HCT116 (cell line): ENCODE data around the gene GRHPR. TPM values are rescaled to one million over a fixed set of nuclear protein-coding genes. Genes with fewer than 3 reads are reported as not detected.
"Not testable (repeated sequence)": the region's sequence is repeated elsewhere in the genome, so short reads cannot be mapped to it uniquely, and the experiment has no call there.

Source experiments
- ATAC-seq: fragments of 200-7000 bp; cut with Tn5 transposase; 2 replicates; pipeline ENCODE4 v1.9.1; 2020; ENCODE audit warnings: mild to moderate bottlenecking, moderate library complexity
- BruUV-seq: library from RNA; stranded (reverse); fragments of 400-500 nt; replicated peaks from 2 replicates; lab custom pipeline; 2021; lab: Mats Ljungman, UMichigan
- CTCF ChIA-PET: fragments of 300-600 bp; sonication (Branson Sonifier 250); formaldehyde crosslinking; loops from one replicate; lab custom pipeline; 2021; ENCODE audit warnings: antibody characterized with exemption; lab: Charles Lee
- POLR2A ChIA-PET: fragments of 300-600, 350-600 bp; sonication (Branson Sonifier 250); formaldehyde crosslinking; loops from one replicate; lab custom pipeline; 2021; ENCODE audit warnings: antibody characterized with exemption; lab: Charles Lee
- RAD21 ChIA-PET, 2 experiments: fragments of 300-600 bp; sonication (Branson Sonifier 250); formaldehyde crosslinking; loops; one replicate each; lab custom pipeline; 2023; ENCODE audit warnings: low total read pairs in 2 of 2; ENCODE audit not compliant: uncharacterized antibody in 2 of 2, unreplicated experiment in 2 of 2, low non-redundant PET in 1 of 2; lab: Charles Lee
- DNase-seq: peaks from one replicate; pipeline ENCODE4 v3.0.0-alpha.2; 2010; ENCODE audit warnings: low read depth, low spot score
- H2AFZ ChIP-seq: fragments of 200-600 bp; shearing (Covaris generic), sonication (generic); 2 replicates; pipeline ENCODE4 v1.6.1; 2017; ENCODE audit warnings: low read depth, mixed run types, mixed read lengths, antibody characterized with exemption, low read length; ENCODE audit not compliant: poor library complexity, severe bottlenecking
- H3K27ac ChIP-seq: 2 replicates; pipeline ENCODE4 v1.5.1; 2012; ENCODE audit warnings: low read depth, low read length
- H3K27me3 ChIP-seq: fragments of 200-600 bp; sonication (generic); 2 replicates; pipeline ENCODE4 v1.6.1; 2016; ENCODE audit warnings: mixed run types, low read length, mixed read lengths; ENCODE audit not compliant: insufficient read depth
- H3K36me3 ChIP-seq, 2 experiments: fragments of 200-500 bp in 1 of 2; fragments of 200-600 bp in 1 of 2; sonication (Bioruptor generic) in 1 of 2; sonication (generic) in 1 of 2; 2 replicates each; pipeline versions ENCODE4 v1.5.1 to v1.6.1; 2014 to 2016; ENCODE audit warnings: low read length in 2 of 2, inconsistent platforms in 1 of 2, mixed read lengths in 1 of 2, mixed run types in 1 of 2; ENCODE audit not compliant: insufficient read depth in 2 of 2, control insufficient read depth in 1 of 2
- H3K4me1 ChIP-seq, 2 experiments: fragments of 200-600 bp in 1 of 2; sonication (generic) in 1 of 2; 2 replicates each; pipeline versions ENCODE4 v1.5.1 to v1.6.1; 2012 to 2017; ENCODE audit warnings: low read length in 2 of 2, inconsistent platforms in 1 of 2, mild to moderate bottlenecking in 1 of 2, mixed read lengths in 1 of 2, mixed run types in 1 of 2, moderate library complexity in 1 of 2; ENCODE audit not compliant: insufficient read depth in 2 of 2, control insufficient read depth in 1 of 2
- H3K4me2 ChIP-seq: fragments of 200-600 bp; sonication (generic); 2 replicates; pipeline ENCODE4 v1.6.1; 2017; ENCODE audit warnings: mixed run types, low read length, mixed read lengths
- H3K4me3 ChIP-seq, 2 experiments: fragments of 200-600 bp in 1 of 2; sonication (generic) in 1 of 2; replicated peaks in 1 of 2; 2 replicates each; pipeline ENCODE4 v1.5.1; 2011 to 2016; ENCODE audit warnings: low read length in 2 of 2, control low read depth in 1 of 2, low read depth in 1 of 2, mild to moderate bottlenecking in 1 of 2, mixed read lengths in 1 of 2, mixed run types in 1 of 2
- H3K79me2 ChIP-seq: fragments of 200-600 bp; sonication (generic); 2 replicates; pipeline ENCODE4 v1.6.1; 2017; ENCODE audit warnings: mild to moderate bottlenecking, mixed run types, low read length, moderate library complexity, mixed read lengths; ENCODE audit not compliant: insufficient read depth
- H3K9ac ChIP-seq: fragments of 200-600 bp; sonication (generic); 2 replicates; pipeline ENCODE4 v1.6.1; 2016; ENCODE audit warnings: low read length, mixed read lengths
- H3K9me2 ChIP-seq: fragments of 200-600 bp; sonication (generic), shearing (Covaris generic); 2 replicates; pipeline ENCODE4 v1.6.1; 2017; ENCODE audit warnings: mixed run types, mild to moderate bottlenecking, moderate library complexity; ENCODE audit not compliant: insufficient read depth
- H3K9me3 ChIP-seq, 2 experiments: fragments of 200-500 bp in 1 of 2; fragments of 200-600 bp in 1 of 2; sonication (Bioruptor generic) in 1 of 2; sonication (generic) in 1 of 2; 2 replicates each; pipeline ENCODE4 v1.6.1; 2014 to 2017; ENCODE audit warnings: low read length in 2 of 2, mixed read lengths in 2 of 2, inconsistent platforms in 1 of 2, low read depth in 1 of 2, mild to moderate bottlenecking in 1 of 2, mixed run types in 1 of 2, moderate library complexity in 1 of 2; ENCODE audit not compliant: control insufficient read depth in 1 of 2, insufficient read depth in 1 of 2
- H4K20me1 ChIP-seq: fragments of 200-600 bp; sonication (generic), shearing (Covaris generic); 2 replicates; pipeline ENCODE4 v1.6.1; 2017; ENCODE audit warnings: mixed run types, mild to moderate bottlenecking, moderate library complexity; ENCODE audit not compliant: insufficient read depth
- ATF3 ChIP-seq: IDR thresholded peaks from 2 replicates; pipeline ENCODE4 v1.6.1; 2012
- POLR2AphosphoS5 ChIP-seq: IDR thresholded peaks from 2 replicates; pipeline ENCODE4 v1.6.1; 2011; ENCODE audit warnings: mild to moderate bottlenecking, low read depth, low read length, moderate library complexity
- intact Hi-C: fragments of 100-400 bp; cut with micrococcal nuclease; formaldehyde crosslinking; loops from 2 replicates; pipeline ENCODE4 v1.10.0; 2022
- total RNA-seq: library from RNA; stranded (reverse); gene quantifications from one replicate; pipeline ENCODE4 v1.2.1, GENCODE V29; 2021; ENCODE audit not compliant: unreplicated experiment

Gene GRHPR
- total RNA-seq, 1 experiment from 2014 or later = 106 TPM

GRCh38 chr9:37466037-37466709, 43.7 kb downstream of the GRHPR start:
- intact Hi-C loops = no loop called here
- CTCF ChIA-PET = no interaction called here
- Histone ChIP-seq H3K27me3 (no peaks in the 10 kb centered on the region), H3K4me3 (peak overlapping the region; percentile 72 to 96), H3K9ac (peak overlapping the region; percentile 88), H2AFZ (no peak overlapping the region), H3K9me3 (no peaks in the 10 kb centered on the region), H3K79me2 (peaks cover 61% of the 10 kb centered on the region), H3K27ac (peak overlapping the region; percentile 87), H4K20me1 (peaks cover 11% of the 10 kb centered on the region; the same call in 1 of the 2 replicates), H3K4me2 (peak overlapping the region; percentile 92), H3K4me1 (peaks cover 21 to 43% of the 10 kb centered on the region in 2 experiments), H3K36me3 (no peaks in the 10 kb centered on the region; a peak in 1 of 4 replicates), H3K9me2 (no peaks in the 10 kb centered on the region)
- ATAC-seq = peak; percentile 8
- peak; percentile 43 for DNase-seq
- TSS peak; percentile 99 for BruUV-seq
- RAD21 ChIA-PET = no interaction called here
- POLR2A ChIA-PET = interaction anchor here (0.9 to 2.2 kb wide), 4 partner anchors 11 to 1226 kb away, joined by 3 to 16 read pairs (median 4); no protein-coding TSS in a partner anchor
- TF ChIP-seq POLR2AphosphoS5 (peak; percentile 20), ATF3 (no peak)

GRCh38 chr9:37467530-37467929, 45.0 kb downstream of the GRHPR start:
- RAD21 ChIA-PET, H3K9me2 ChIP-seq, H3K36me3 ChIP-seq, POLR2A ChIA-PET, DNase-seq, ATAC-seq, intact Hi-C loops, BruUV-seq, H2AFZ ChIP-seq, H3K27me3 ChIP-seq, CTCF ChIA-PET, H3K9me3 ChIP-seq: not testable (repeated sequence)
- peak overlapping the region; percentile 88 for H3K9ac ChIP-seq
- peaks cover 11% of the 10 kb centered on the region; the same call in 1 of the 2 replicates for H4K20me1 ChIP-seq
- H3K4me1 ChIP-seq = peaks cover 29 to 51% of the 10 kb centered on the region in 2 experiments
- H3K4me2 ChIP-seq = peak overlapping the region; percentile 92
- peak overlapping the region; percentile 87 for H3K27ac ChIP-seq
- H3K4me3 ChIP-seq = peak overlapping the region; percentile 72 to 96
- peaks cover 47% of the 10 kb centered on the region for H3K79me2 ChIP-seq
